ENCODE results near the gene RSPH9.

RSPH9 gene

GRCh38 chr6:43719511-43719910 lies 74.7 kb downstream of the RSPH9 start:
- TF ChIP-seq, protein P1, sequence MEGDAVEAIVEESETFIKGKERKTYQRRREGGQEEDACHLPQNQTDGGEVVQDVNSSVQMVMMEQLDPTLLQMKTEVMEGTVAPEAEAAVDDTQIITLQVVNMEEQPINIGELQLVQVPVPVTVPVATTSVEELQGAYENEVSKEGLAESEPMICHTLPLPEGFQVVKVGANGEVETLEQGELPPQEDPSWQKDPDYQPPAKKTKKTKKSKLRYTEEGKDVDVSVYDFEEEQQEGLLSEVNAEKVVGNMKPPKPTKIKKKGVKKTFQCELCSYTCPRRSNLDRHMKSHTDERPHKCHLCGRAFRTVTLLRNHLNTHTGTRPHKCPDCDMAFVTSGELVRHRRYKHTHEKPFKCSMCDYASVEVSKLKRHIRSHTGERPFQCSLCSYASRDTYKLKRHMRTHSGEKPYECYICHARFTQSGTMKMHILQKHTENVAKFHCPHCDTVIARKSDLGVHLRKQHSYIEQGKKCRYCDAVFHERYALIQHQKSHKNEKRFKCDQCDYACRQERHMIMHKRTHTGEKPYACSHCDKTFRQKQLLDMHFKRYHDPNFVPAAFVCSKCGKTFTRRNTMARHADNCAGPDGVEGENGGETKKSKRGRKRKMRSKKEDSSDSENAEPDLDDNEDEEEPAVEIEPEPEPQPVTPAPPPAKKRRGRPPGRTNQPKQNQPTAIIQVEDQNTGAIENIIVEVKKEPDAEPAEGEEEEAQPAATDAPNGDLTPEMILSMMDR (IDR thresholded peaks at IDR 0.05) = no peak
- H3K27ac ChIP-seq = peak overlapping the region in 1 of 2 donors; percentile 64
- DNase-seq (ENCODE audit: low spot score) = no peak
- no peak overlapping the region for H3K4me3 ChIP-seq

GRCh38 chr6:43720999-43721398 lies 76.2 kb downstream of the RSPH9 start:
- Histone ChIP-seq H3K27ac (no peak overlapping the region), H3K4me3 (no peak overlapping the region)
- DNase-seq (ENCODE audit: low spot score) = no peak
- TF ChIP-seq, protein P1 (IDR thresholded peaks at IDR 0.05) = no peak

All from coronary artery (tissue), 2 donors.